HEK293 (cell line): Measurements from ENCODE around the gene KIF12.

Experiments
- KLF16 ChIP-seq: fragments of 450-650 bp; formaldehyde crosslinking; IDR thresholded peaks from 2 replicates; pipeline ENCODE4 v1.5.1; 2017; ENCODE audit warnings: missing biosample characterization, missing genetic modification characterization
- ZNF157 ChIP-seq: fragments of 450-650 bp; formaldehyde crosslinking; IDR thresholded peaks from 2 replicates; pipeline ENCODE4 v1.5.1; 2016; ENCODE audit warnings: missing biosample characterization, missing genetic modification characterization
- ZNF24 ChIP-seq: fragments of 450-650 bp; formaldehyde crosslinking; IDR thresholded peaks from 2 replicates; pipeline ENCODE4 v1.5.1; 2016; ENCODE audit warnings: missing biosample characterization, missing genetic modification characterization
- ZNF266 ChIP-seq: fragments of 450-650 bp; formaldehyde crosslinking; IDR thresholded peaks from 2 replicates; pipeline ENCODE4 v1.5.1; 2016; ENCODE audit warnings: missing biosample characterization, missing genetic modification characterization, low read depth
- ZNF274 ChIP-seq, 2 experiments: fragments of 200-500 bp in 1 of 2; fragments of 450-650 bp in 1 of 2; sonication (Bioruptor generic) in 1 of 2; formaldehyde crosslinking in 1 of 2; IDR thresholded peaks; 2 replicates each; pipeline versions ENCODE4 v1.5.1 to v1.6.1; 2014 to 2016; ENCODE audit warnings: borderline replicate concordance in 1 of 2, inconsistent platforms in 1 of 2, low read length in 1 of 2, missing biosample characterization in 1 of 2, missing genetic modification characterization in 1 of 2
- ZNF423 ChIP-seq: fragments of 450-650 bp; formaldehyde crosslinking; IDR thresholded peaks from 2 replicates; pipeline ENCODE4 v1.5.1; 2016; ENCODE audit warnings: missing biosample characterization, missing genetic modification characterization
- TF ChIP-seq, protein P1 (sequence below): fragments of 450-650 bp; formaldehyde crosslinking; IDR thresholded peaks from 2 replicates; pipeline ENCODE4 v1.5.1; 2016; ENCODE audit warnings: missing biosample characterization, missing genetic modification characterization

GRCh38 chr9:114122136-114123027 lies 23.3 kb upstream of the KIF12 start:
- TF ChIP-seq ZNF274 (IDR thresholded peaks at IDR 0.05; ENCODE audit: low read length) (no peak), ZNF274 (tag by site-specific recombination; IDR thresholded peaks at IDR 0.05; ENCODE audit: borderline replicate concordance) (no peak), ZNF157 (tag by site-specific recombination) (no peak), ZNF266 (tag by site-specific recombination) (no peak), KLF16 (no peak), ZNF423 (tag by site-specific recombination) (no peak), ZNF24 (tag by site-specific recombination) (no peak)
- TF ChIP-seq, protein P1, sequence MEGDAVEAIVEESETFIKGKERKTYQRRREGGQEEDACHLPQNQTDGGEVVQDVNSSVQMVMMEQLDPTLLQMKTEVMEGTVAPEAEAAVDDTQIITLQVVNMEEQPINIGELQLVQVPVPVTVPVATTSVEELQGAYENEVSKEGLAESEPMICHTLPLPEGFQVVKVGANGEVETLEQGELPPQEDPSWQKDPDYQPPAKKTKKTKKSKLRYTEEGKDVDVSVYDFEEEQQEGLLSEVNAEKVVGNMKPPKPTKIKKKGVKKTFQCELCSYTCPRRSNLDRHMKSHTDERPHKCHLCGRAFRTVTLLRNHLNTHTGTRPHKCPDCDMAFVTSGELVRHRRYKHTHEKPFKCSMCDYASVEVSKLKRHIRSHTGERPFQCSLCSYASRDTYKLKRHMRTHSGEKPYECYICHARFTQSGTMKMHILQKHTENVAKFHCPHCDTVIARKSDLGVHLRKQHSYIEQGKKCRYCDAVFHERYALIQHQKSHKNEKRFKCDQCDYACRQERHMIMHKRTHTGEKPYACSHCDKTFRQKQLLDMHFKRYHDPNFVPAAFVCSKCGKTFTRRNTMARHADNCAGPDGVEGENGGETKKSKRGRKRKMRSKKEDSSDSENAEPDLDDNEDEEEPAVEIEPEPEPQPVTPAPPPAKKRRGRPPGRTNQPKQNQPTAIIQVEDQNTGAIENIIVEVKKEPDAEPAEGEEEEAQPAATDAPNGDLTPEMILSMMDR = no peak
